ENCODE data around the gene ZNF672.
"Not testable (repeated sequence)": the region's sequence is repeated elsewhere in the genome, so short reads cannot be mapped to it uniquely, and the experiment has no call there.

ZNF672 gene

GRCh38 chr1:248812736-248813425 is 25.1 kb upstream of the ZNF672 start:
- no peak for DNase-seq (ENCODE audit: low read depth in 2 of 3, low spot score in 2 of 3)

DNA sequence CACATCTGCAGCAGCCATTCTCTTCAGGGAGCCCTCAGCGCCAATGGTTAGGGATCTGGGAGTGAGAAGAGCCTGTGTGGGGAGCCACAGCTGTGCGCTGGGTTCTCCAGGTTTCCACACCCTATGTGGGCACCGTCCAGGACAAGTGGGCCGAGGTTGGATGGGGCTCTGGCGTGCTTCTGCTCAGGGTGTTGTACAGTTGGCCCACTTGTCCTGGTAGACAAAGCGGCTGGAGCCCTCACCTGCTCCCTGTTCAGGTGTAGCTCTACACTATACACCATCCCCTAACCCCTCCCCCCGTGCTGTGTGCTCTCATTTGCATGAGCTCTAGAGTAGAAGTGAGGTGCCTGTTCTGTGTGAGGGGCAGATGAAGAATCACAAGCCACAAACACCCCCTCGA is 24.5 kb upstream of the ZNF672 start:
- no peak for DNase-seq (ENCODE audit: low read depth in 2 of 3, low spot score in 2 of 3)

DNA sequence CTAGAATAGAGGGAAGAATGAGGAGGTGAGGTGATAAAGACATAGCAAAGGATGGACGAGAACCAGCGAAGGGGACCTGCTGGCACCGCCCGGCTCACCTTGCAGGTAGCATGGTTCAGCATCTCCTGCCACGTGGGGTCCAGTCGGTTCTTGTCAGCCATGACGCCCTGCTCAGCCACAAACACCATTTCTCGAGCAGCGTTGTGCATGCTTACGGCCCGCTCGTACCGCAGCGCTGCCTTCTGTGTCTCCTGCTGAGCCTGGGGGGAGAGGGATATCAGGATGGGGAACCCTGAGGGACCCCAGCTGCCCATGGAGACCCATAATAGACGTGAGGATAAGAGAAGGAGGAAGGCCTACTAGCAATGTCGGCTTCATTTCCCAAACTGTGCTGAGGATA is 23.7 kb upstream of the ZNF672 start:
- DNase-seq (ENCODE audit: low read depth in 2 of 3, low spot score in 2 of 3) = no peak

DNA sequence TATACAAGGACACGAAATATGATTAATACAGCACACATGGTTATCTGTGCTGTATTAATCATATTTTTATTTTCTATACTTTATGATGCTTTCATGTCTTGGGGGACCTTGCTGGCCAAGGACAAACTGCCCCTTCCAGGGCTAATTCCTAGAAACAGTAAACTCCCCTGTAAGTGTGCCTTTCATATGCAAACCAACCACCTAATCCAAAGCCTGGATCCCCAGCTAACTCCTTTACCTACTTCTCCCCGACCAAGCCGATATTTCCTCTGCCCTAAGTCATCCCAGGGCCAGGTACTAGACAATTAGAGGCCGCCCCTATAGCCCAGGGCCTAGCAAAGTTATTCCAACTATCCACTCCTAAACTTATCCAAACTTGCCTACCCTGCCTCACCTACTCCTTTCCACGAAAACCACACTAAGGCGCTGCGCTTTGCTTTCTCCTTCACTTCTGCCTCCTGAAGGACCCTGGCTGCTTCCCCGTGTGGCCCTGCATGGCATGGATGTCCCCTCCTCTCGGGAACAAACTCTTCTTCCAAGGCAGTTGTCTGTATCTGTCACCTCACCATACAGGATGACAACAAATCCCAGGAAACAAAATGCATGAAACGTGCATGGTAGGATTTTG is 22.5 kb upstream of the ZNF672 start:
- no peak for DNase-seq (ENCODE audit: low read depth in 2 of 3, low spot score in 2 of 3)

DNA sequence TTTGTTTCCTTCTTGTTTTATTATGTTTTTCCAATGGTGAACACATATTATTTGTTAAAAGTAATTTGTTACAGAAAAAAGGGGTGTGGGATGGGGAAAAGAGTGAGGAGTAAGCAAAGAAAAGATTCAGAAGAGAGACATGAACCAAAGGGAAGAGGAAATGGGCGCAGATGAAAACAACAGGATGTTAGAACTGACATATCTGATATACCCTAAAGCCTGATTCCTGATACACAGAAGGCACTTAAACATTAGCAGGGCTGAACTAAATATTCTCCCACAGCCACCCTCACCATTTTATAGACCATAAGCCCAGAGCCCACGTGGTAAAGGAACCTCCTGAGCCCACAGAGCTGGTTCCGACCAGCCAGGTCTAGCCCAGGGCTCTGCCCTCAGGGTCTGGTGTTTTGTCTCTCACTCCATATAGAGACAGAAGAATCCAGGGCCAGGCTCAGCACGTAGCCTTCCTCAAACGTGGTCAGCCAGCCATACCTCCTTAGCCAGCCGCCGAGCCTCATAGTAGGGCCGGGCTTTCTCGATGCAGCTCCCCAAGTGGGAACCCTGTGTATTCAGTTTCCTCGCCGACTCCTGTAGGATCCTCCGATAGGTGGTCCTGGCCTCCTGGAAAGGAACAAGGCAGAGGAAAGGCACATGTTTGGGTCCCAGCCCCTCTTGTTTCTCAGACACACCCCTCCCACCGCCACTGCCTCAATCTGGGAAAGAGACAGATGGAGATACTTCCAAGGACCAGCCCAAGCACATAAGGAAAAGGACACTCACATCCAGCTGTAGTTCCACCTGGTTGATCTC is 21.8 kb upstream of the ZNF672 start:
- DNase-seq (ENCODE audit: low read depth in 2 of 3, low spot score in 2 of 3) = no peak

DNA sequence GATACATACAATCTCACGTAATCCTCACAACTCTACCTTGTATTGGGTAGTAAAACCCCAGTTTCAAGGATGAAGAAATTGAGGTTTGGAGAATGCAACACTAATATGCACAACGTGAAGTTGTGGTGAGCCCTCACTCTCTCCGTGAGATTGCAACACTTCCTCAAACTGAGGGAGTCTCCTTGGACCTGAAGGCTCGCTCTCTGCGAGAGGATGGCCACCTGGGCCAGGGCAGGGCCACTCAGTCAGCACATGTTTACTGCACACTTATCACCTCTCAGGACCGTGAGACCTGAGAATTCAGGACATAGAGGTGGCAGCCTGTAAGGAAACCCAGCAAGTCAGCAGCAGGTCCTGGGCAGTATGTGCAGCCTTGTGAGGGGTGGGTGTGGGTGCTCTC is 21.0 kb upstream of the ZNF672 start:
- no peak for DNase-seq (ENCODE audit: low read depth in 2 of 3, low spot score in 2 of 3)

DNA sequence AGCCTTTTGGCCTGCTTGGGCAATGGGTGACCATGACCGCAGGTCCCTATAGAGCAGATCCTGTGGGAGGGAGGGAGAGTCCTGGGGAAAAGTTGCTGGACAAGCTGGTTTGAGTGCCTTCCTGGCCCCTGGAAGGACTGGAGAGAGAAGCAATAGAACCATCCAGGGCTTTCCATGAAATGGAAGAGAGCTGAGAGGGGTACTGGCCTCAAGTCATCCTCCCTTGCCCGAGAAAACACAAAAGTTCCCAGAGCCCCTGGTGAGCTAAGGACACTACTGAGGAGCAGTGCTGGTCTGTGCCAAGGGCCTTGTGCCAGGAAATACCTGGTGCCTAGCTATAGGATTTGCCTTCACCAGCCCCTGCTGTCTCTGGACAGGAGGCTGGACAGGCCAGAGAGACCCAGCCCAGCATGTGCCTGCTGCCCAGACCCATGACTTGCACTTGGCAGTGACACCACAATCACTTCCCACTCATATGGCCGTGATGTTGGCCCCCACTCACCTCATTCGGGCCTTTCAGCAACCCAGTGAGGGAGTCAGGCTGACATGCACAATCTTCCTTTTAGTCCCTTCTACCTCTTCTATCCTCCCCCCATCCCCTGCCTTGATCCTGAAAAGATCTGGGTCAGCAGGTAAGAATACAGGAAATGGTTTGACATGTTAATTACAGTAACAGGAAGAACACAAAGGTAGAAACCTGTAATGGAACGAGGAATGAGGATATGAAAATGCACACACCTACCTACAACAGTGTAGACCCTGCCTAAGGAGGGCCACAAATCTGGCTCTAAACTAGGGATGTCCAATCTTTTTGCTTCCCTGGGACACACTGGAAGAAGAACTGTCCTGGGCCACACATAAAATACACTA is 19.3 kb upstream of the ZNF672 start:
- no peak for DNase-seq (ENCODE audit: low read depth in 2 of 3, low spot score in 2 of 3)

- DNase-seq (ENCODE audit: low read depth in 2 of 3, low spot score in 2 of 3) = no peak
Measured at GRCh38 chr1:248820041-248820585, 17.9 kb upstream of the ZNF672 start.

- DNase-seq (ENCODE audit: low read depth in 2 of 3, low spot score in 2 of 3) = no peak
Measured at GRCh38 chr1:248821101-248821500, 16.9 kb upstream of the ZNF672 start.

DNA sequence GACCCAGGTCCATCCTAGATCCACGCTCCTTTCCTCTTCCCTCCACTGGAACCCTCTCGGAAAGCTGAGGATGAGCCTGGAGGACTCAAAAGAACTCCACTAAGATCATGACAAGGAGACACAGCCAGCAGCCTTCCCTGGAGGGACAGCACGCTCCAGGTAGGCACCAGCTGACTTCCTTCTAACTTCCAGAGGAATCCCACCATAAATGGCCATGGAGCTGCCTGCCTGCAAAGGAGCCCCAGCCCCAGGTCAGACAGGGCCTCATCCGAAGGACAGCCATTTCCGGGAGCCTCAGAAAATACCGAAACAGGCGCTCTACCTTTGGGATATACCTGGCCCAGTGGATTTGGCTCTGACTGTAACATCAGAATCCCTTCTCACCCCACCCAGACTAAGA is 16.4 kb upstream of the ZNF672 start:
- DNase-seq (ENCODE audit: low read depth in 2 of 3, low spot score in 2 of 3) = no peak

DNA sequence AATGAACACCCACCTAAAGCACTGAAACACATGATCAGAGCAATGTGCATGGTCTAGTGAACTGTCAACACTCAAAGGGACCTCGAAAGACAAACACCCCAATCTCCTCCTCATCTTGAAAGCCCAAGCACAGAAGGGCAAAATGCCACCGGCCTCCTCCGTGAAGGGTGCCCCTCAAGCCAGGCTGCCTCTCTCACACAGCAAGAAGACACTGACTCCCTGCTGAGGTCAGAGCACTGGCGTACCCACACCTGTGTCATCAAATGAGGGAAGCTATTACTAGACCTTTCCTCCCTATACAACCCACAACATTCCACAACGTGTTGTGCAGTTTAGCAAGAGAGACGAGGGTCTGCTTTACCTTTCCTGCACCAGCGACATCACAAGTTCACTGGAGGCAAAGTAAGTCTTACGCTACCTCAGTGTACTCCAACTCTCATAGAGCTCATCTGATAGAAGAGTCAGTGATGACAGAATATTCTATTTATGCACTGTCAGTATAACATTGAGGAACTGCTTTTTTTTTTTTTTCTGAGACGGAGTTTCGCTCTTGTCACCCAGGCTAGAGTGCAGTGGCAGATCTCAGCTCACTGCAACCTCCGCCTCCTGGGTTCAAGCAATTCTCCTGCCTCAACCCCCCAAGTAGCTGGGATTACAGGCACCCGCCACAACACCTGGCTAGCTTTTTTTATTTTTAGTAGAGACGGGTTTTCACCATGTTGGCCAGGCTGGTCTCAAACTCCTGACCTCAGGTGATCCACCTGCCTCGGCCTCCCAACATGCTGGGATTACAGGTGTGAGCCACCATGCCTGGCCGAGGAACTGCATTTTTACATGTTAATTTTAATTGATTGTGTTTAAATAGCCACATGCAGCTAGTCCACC is 15.6 kb upstream of the ZNF672 start:
- DNase-seq (ENCODE audit: low read depth in 2 of 3, low spot score in 2 of 3) = no peak

GRCh38 chr1:248823517-248824001 is 14.5 kb upstream of the ZNF672 start:
- no peak for DNase-seq (ENCODE audit: low read depth in 2 of 3, low spot score in 2 of 3)

DNA sequence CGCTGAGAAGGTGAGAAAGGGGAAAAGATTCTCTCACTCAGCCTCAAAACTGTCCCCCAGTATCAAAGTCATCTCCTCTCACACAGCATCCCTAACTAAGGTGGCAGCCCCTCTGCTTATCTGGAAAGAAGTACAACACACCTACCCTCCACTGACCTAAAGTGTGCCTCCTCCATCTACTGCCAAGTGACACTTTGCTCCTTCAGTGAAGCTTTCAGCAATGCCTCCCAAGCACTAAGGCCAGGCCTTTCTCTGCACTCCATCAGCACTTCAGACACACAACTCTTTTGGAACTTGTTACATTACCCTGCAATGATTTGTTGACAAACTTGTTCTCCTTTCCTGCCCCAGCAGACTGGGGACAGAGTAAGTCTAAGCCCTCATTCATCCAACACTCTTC is 13.7 kb upstream of the ZNF672 start:
- no peak for DNase-seq (ENCODE audit: low read depth in 2 of 3, low spot score in 2 of 3)

DNA sequence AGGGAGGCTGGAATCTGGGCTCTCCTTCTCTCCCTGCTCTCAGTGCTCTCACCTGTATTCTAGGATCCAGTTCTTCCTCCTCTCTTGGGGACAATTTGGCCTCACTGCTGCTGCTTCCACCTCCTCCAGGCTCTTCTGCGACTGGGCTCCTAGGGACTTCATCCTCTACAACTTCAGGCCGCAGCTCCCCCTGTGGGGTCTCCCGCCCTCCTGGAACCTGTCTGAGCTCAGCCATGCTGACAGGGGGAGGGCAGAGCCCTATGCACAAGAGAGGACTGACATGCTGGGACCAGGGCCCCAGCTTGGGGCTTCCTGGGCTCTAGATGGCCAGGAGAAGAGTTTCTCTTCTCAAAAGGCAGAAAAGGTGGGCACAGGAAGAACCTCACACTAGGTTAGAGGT is 13.3 kb upstream of the ZNF672 start:
- DNase-seq (ENCODE audit: low read depth in 2 of 3, low spot score in 2 of 3) = no peak

- no peak for DNase-seq (ENCODE audit: low read depth in 2 of 3, low spot score in 2 of 3)
Measured at GRCh38 chr1:248825136-248825535, 12.9 kb upstream of the ZNF672 start.

DNA sequence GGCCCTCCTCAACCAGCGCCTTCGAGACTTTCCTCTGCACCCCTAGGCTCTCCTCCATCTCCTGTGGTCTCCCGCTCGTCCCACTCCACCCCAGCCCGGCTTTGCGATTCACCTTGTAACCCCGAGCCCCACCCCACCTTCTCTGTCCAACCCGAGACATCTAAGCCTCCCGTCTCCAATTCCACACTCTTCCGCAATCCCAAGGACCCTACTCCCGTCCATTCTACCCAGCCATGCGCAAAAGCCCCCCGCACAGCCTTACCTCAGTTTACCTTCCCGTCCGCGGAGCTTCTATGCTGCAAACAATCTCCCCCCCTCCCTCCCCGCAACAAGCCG is 12.5 kb upstream of the ZNF672 start:
- no peak for DNase-seq (ENCODE audit: low read depth in 2 of 3, low spot score in 2 of 3)

DNA sequence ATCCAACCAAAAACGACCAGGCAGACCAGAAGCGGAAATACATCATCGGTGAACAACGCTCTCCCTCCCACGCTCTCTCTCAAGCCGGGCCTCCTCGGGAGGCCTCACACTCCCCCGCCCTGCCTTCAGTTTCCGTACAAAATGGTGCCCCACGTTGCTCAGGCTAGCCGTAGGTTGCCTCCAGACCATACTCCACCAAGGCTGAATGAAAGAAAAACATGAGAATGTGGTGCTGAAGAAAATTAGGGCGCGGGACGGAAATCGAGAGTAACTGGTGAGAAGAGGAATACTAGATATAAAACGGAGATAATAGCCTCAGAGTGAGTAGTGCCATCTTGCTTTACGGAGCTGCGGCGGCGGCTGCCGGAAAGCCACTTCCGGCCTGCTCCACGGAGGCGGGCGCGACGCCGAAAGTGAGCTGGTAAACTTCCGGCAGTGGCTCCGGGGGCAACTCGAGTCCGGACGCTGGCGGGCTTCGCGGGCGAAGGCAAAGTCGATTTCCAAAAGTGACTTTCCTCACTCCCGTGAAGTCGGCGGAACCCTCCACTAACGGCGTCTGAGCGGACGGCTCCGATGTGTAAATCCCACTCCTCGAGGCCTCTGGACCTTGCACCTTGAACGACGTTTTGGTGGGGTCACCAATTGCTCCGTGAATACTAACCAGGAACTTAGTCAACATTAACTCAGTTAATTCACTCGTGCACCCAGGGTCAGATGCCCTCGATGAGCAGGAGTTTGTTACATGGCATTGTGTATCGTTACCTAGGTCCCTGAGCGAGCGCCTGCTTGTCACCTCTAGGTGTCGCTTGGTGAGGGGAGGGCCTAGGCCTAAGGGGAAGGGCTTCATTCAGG is 11.9 kb upstream of the ZNF672 start, which contains the start of gene SH3BP5L:
TSS of gene SH3BP5L (minus strand) at position 7 of the 852 bp plus-strand sequence. CDS start 980 bp downstream, outside the sequence.
- DNase-seq (ENCODE audit: low read depth in 2 of 3, low spot score in 2 of 3) = peak; percentile 74 to 78 (median 77)

DNA sequence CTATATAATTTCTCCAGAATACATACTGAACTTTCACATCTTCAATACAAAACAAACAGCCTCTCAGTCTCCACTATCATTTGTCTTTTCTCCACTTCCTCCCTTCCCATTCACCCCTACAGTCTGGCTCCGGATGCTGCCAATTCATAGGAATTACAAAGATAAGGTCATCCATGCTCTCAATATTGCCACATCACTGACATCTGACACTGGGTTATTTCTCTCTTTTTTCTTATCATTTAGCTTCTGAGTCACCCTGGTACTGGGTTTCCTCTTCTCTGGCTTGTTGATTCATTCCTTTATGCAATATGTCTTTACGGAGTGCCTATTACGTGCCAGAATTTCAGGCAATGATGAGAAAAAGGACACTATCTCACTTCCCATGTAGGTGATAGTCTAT is 9.2 kb upstream of the ZNF672 start:
- DNase-seq (ENCODE audit: low read depth in 2 of 3, low spot score in 2 of 3) = no peak

DNA sequence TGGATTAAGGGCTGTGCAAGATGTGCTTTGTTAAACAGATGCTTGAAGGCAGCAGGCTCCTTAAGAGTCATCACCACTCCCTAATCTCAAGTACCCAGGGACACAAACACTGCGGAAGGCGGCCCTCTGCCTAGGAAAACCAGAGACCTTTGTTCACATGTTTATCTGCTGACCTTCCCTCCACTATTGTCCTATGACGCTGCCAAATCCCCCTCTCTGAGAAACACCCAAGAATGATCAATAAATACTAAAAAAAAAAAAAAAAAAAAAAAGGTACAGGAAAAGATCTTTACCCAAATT is 7.4 kb upstream of the ZNF672 start:
- DNase-seq (ENCODE audit: low read depth in 2 of 3, low spot score in 2 of 3) = not testable (repeated sequence)

All from activated CD8-positive, alpha-beta memory T cell treated with anti-CD3 and anti-CD28 coated beads for 48 hours (primary cell).